Epithelial cell of esophagus (primary cell): Measurements from ENCODE around the gene PCNT.
A peak's percentile ranks its signal among the peaks of the same experiment; 100 is the strongest.

ENCODE experiments used
- DNase-seq: peaks from one replicate; pipeline ENCODE4 v3.0.0; 2010; ENCODE audit warnings: low read depth
- H3K4me3 ChIP-seq: 2 replicates; pipeline ENCODE4 v1.5.1; 2011; ENCODE audit warnings: mild to moderate bottlenecking, low read length, control low read depth
- TF ChIP-seq, protein P1 (sequence below): IDR thresholded peaks from 2 replicates; pipeline ENCODE4 v1.5.1; 2011; ENCODE audit warnings: low read depth, mild to moderate bottlenecking, low read length, control low read depth, inconsistent platforms; ENCODE audit not compliant: insufficient read depth; ENCODE audit errors: missing control alignments

The PCNT gene, protein sequence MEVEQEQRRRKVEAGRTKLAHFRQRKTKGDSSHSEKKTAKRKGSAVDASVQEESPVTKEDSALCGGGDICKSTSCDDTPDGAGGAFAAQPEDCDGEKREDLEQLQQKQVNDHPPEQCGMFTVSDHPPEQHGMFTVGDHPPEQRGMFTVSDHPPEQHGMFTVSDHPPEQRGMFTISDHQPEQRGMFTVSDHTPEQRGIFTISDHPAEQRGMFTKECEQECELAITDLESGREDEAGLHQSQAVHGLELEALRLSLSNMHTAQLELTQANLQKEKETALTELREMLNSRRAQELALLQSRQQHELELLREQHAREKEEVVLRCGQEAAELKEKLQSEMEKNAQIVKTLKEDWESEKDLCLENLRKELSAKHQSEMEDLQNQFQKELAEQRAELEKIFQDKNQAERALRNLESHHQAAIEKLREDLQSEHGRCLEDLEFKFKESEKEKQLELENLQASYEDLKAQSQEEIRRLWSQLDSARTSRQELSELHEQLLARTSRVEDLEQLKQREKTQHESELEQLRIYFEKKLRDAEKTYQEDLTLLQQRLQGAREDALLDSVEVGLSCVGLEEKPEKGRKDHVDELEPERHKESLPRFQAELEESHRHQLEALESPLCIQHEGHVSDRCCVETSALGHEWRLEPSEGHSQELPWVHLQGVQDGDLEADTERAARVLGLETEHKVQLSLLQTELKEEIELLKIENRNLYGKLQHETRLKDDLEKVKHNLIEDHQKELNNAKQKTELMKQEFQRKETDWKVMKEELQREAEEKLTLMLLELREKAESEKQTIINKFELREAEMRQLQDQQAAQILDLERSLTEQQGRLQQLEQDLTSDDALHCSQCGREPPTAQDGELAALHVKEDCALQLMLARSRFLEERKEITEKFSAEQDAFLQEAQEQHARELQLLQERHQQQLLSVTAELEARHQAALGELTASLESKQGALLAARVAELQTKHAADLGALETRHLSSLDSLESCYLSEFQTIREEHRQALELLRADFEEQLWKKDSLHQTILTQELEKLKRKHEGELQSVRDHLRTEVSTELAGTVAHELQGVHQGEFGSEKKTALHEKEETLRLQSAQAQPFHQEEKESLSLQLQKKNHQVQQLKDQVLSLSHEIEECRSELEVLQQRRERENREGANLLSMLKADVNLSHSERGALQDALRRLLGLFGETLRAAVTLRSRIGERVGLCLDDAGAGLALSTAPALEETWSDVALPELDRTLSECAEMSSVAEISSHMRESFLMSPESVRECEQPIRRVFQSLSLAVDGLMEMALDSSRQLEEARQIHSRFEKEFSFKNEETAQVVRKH (N-terminal part only)

DNA sequence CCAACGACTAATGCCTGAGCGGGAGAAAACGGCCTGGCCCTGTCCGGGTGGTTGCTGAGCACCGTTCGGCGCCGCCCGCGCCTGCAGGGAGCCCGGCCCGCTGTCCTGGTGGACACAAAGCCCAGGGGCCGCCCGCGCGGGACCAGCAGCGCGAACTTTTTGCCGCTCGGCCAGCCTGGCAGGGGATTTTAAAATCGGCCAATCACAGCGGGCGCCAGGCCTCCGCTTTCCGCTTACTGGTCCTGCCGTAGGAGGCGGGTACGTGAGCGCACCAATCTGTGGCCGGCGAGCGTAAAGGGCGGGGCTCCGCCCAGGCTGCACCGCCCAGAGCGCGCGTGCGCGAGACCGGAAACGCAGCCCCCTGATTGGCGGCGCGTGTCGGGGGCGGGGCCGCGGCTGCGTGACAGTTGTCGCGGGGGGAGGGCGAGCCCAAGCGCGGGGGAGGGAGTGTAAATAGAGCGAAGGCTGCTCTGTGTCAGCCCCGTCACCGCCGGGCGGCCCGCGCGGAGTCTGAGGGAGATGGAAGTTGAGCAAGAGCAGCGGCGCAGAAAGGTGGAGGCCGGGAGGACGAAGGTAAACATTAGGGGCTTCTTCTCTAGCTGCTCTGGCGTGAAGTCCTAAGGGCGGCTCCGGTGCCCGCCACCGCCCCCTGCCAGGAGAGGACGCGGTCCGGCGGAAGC, at the start of gene PCNT, which contains the start of gene C21orf58:
Gene PCNT (plus strand): TSS at position 447 of the 680 bp plus-strand sequence. CDS start 73 bp downstream, at position 520.
Gene C21orf58 (minus strand): TSS at position 161 of the 680 bp plus-strand sequence. CDS start 1,132 bp downstream, outside the sequence.
- TF ChIP-seq, protein P1, sequence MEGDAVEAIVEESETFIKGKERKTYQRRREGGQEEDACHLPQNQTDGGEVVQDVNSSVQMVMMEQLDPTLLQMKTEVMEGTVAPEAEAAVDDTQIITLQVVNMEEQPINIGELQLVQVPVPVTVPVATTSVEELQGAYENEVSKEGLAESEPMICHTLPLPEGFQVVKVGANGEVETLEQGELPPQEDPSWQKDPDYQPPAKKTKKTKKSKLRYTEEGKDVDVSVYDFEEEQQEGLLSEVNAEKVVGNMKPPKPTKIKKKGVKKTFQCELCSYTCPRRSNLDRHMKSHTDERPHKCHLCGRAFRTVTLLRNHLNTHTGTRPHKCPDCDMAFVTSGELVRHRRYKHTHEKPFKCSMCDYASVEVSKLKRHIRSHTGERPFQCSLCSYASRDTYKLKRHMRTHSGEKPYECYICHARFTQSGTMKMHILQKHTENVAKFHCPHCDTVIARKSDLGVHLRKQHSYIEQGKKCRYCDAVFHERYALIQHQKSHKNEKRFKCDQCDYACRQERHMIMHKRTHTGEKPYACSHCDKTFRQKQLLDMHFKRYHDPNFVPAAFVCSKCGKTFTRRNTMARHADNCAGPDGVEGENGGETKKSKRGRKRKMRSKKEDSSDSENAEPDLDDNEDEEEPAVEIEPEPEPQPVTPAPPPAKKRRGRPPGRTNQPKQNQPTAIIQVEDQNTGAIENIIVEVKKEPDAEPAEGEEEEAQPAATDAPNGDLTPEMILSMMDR = no peak
- peak; percentile 98 for DNase-seq
- peak within 1 kb of the TSS; percentile 90 for H3K4me3 ChIP-seq

DNA sequence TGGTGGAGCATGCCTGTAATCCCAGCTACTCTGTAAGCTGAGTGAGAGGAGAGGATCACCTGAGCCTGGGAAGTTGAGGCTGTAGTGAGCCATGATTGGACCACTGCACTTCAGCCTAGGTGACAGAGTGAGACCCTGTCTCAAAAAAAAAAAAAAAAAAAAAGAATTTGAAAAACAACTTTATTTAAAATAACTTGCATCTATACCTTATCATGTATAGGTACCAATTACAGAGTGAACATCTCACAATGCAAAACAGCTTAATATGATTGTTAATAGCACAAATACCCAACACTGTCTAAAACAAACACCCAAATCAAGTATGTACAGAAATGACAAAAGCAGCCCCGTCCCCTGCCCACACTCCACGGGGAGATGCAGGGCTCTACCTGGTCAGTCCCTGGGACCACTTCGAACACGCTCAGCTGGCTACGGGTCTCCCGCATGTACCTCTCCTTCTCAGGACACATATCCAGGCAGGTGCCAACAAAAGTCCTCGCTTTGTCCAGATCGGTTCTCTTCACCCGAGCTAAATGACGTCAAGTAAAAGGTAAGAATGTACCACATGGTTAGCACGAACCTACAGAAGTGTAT, 49.1 kb upstream of the PCNT start:
- H3K4me3 ChIP-seq = no peak overlapping the region
- no peak for DNase-seq
- TF ChIP-seq, protein P1 = no peak

DNA sequence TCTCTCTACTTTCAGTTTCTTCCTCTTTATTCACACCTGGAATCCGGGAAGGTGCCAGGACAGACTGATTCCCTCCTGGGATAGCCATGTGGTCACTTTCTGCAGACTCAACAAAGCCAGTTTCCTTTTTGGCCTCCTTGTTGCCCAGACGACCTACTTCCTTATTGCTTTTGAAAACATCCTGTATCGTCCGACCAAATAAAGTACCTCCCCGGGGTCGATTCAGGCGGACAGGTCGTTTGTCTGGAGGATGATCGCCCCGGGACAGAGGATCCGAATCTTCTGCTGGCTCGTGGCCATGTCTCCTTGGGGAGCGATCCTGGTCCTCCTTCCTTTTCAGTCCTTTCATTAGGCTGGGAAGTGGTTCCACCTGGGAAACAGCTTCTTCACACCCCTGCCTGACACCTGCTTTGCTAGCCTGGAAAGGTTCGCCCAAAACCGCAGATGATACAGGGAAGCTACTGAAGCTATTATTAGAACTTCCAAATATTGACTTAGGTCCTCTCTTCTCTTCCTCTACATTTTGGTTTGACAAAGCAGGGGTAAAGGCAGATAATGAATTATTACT, 39.8 kb upstream of the PCNT start:
- no peak for DNase-seq
- H3K4me3 ChIP-seq = peak overlapping the region; percentile 11
- TF ChIP-seq, protein P1 = no peak

DNA sequence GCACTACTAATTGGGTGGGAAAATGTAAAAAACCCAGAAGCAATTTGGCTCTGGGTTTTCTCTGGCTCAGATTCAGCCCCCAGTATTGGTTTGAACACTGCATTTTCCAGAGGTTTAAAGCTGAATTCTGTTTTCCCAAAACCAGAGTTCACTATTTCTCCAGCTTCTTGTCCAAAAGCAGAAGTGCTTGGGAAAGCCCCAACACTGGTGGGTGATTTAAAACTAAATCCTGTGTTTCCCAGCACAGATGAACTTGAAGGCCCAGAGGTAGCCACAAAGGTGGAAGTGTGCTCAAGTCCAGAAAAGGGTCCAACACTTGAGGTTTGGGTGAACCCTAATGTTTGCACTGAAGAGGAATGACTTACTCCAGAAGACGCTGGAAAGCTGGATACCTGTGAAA, 39.2 kb upstream of the PCNT start:
- no peak for DNase-seq
- H3K4me3 ChIP-seq = peak overlapping the region; percentile 81
- TF ChIP-seq, protein P1 = no peak

DNA sequence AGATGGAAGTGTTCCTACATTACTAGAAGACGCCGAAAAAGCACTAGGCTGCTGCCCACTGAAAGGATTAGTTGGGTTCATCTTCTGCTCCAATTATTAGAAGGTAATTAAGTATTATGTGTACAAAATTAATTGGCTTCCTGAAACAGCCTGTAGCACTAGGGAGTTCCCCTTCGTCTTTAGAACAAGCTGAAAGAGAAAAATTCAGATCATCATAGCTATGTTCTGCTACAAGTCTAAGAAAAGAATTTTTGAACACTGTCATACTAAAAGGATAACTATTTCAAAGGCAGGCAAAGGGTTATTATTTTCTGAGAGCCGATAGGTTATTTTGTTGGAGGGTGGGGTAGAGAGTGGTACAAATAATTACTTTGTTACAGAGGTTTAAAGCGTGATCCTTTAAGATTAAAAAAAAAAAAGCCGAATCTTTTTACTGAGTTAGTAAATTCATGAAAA, 38.7 kb upstream of the PCNT start, which contains the start of gene MCM3AP:
Gene MCM3AP (minus strand): TSS at position 406 of the 456 bp plus-strand sequence. CDS start 325 bp downstream, at position 81.
- no peak for DNase-seq
- peak within 1 kb of the TSS; percentile 81 for H3K4me3 ChIP-seq
- TF ChIP-seq, protein P1 = no peak
